Neural progenitor cell (in vitro differentiated cells): ENCODE results near the gene MTMR12. TPM values are rescaled to one million over a fixed set of nuclear protein-coding genes. Genes with fewer than 3 reads are reported as not detected.

ENCODE experiments used
- DNase-seq: peaks from one replicate; pipeline ENCODE4 v3.0.0-alpha.2; 2016; ENCODE audit warnings: low spot score
- H2AFZ ChIP-seq: fragments of 200-600 bp; sonication (generic); replicated peaks from 2 replicates; pipeline ENCODE4 v1.6.1; 2016; ENCODE audit warnings: antibody characterized with exemption
- H3F3A ChIP-seq: fragments of 200-600 bp; sonication (generic); 2 replicates; pipeline ENCODE4 v1.6.1; 2016; ENCODE audit warnings: antibody characterized with exemption, low read depth
- H3K27ac ChIP-seq: fragments of 200-600 bp; sonication (generic); 2 replicates; pipeline ENCODE4 v1.5.1; 2016; ENCODE audit warnings: mild to moderate bottlenecking
- H3K27me3 ChIP-seq: fragments of 200-600 bp; sonication (generic); 2 replicates; pipeline ENCODE4 v1.6.1; 2016; ENCODE audit warnings: mild to moderate bottlenecking, moderate library complexity
- H3K36me3 ChIP-seq: fragments of 200-600 bp; sonication (generic); 2 replicates; pipeline ENCODE4 v1.5.1; 2016
- H3K4me1 ChIP-seq: fragments of 200-600 bp; sonication (generic); 2 replicates; pipeline ENCODE4 v1.6.1; 2016; ENCODE audit warnings: mixed run types
- H3K4me2 ChIP-seq: fragments of 200-600 bp; sonication (generic); 2 replicates; pipeline ENCODE4 v1.6.1; 2016
- H3K4me3 ChIP-seq: fragments of 200-600 bp; sonication (generic); 2 replicates; pipeline ENCODE4 v1.5.1; 2016
- H3K79me2 ChIP-seq: fragments of 200-600 bp; sonication (generic); 2 replicates; pipeline ENCODE4 v1.6.1; 2016; ENCODE audit warnings: low read depth
- H3K9ac ChIP-seq: fragments of 200-600 bp; sonication (generic); 2 replicates; pipeline ENCODE4 v1.6.1; 2016
- H3K9me3 ChIP-seq: fragments of 200-600 bp; sonication (generic); 2 replicates; pipeline ENCODE4 v1.5.1; 2016; ENCODE audit warnings: low read depth
- H4K20me1 ChIP-seq: fragments of 200-600 bp; sonication (generic); 2 replicates; pipeline ENCODE4 v1.6.1; 2016; ENCODE audit warnings: low read depth
- H3K27ac Mint-ChIP-seq: 3 replicates; pipeline ENCODE4 v1.8.0; 2021; ENCODE audit warnings: mixed read lengths
- H3K27me3 Mint-ChIP-seq: 2 replicates; pipeline ENCODE4 v1.8.0; 2022; ENCODE audit warnings: low read depth, mild to moderate bottlenecking, inconsistent platforms, moderate library complexity, mixed read lengths; ENCODE audit not compliant: insufficient read depth
- H3K36me3 Mint-ChIP-seq: 3 replicates; pipeline ENCODE4 v1.8.0; 2021; ENCODE audit warnings: mixed read lengths
- H3K4me1 Mint-ChIP-seq: 3 replicates; pipeline ENCODE4 v1.8.0; 2021; ENCODE audit warnings: mixed read lengths
- H3K4me3 Mint-ChIP-seq: 3 replicates; pipeline ENCODE4 v1.8.0; 2021; ENCODE audit warnings: mild to moderate bottlenecking, moderate library complexity, mixed read lengths
- H3K9me3 Mint-ChIP-seq: 3 replicates; pipeline ENCODE4 v1.8.0; 2020; ENCODE audit warnings: mixed read lengths
- CTCF ChIP-seq: fragments of 200-600 bp; sonication (generic); IDR thresholded peaks from 2 replicates; pipeline ENCODE4 v1.5.1; 2017; ENCODE audit warnings: antibody characterized with exemption, mild to moderate bottlenecking
- EZH2 ChIP-seq: fragments of 200-600 bp; sonication (generic); IDR thresholded peaks from 2 replicates; pipeline ENCODE4 v1.6.1; 2017; ENCODE audit warnings: antibody characterized with exemption, mild to moderate bottlenecking, moderate library complexity
- EZH2phosphoT487 ChIP-seq: fragments of 200-600 bp; sonication (generic); IDR thresholded peaks from 2 replicates; pipeline ENCODE4 v1.6.1; 2017; ENCODE audit warnings: antibody characterized with exemption
- total RNA-seq: library from RNA; depleted of rRNA; stranded (reverse); fragments of >200 nt; gene quantifications from 2 replicates; pipeline ENCODE4 v1.2.3, GENCODE V29; 2015; ENCODE audit warnings: low replicate concordance

MTMR12 gene
- total RNA-seq, 1 donor from 2014 or later, result 22.0 TPM

- Histone ChIP-seq H3K27ac (no peak overlapping the region), H3K4me2 (no peak overlapping the region), H3K27me3 (no peaks in the 10 kb centered on the region), H3K4me1 (peaks cover 20% of the 10 kb centered on the region), H3K79me2 (peaks cover 40% of the 10 kb centered on the region), H3K4me3 (no peak overlapping the region), H3K9ac (no peak overlapping the region), H3F3A (peaks cover 3% of the 10 kb centered on the region), H2AFZ (no peak overlapping the region), H3K9me3 (no peaks in the 10 kb centered on the region), H4K20me1 (peaks cover 5% of the 10 kb centered on the region), H3K36me3 (no peaks in the 10 kb centered on the region)
- TF ChIP-seq EZH2 (no peak), CTCF (no peak), EZH2phosphoT487 (no peak)
- H3K27ac Mint-ChIP-seq, result no peak overlapping the region
- H3K4me3 Mint-ChIP-seq, result no peak overlapping the region
- peaks cover 25% of the 10 kb centered on the region for H3K4me1 Mint-ChIP-seq
- H3K36me3 Mint-ChIP-seq, result peaks cover 22% of the 10 kb centered on the region
- H3K9me3 Mint-ChIP-seq, result peaks cover 5% of the 10 kb centered on the region
- DNase-seq, result no peak
- H3K27me3 Mint-ChIP-seq, result peaks cover 4% of the 10 kb centered on the region
Observed at GRCh38 chr5:32279223-32279622, 33.5 kb downstream of the MTMR12 start.

GRCh38 chr5:32278406-32278805, 34.3 kb downstream of the MTMR12 start:
- Histone ChIP-seq H3K36me3 (no peaks in the 10 kb centered on the region), H2AFZ (no peak overlapping the region), H3K4me1 (peaks cover 20% of the 10 kb centered on the region), H3K9ac (no peak overlapping the region), H3F3A (peaks cover 3% of the 10 kb centered on the region), H3K9me3 (no peaks in the 10 kb centered on the region), H3K27ac (no peak overlapping the region), H3K27me3 (no peaks in the 10 kb centered on the region), H3K79me2 (peaks cover 40% of the 10 kb centered on the region), H4K20me1 (peaks cover 5% of the 10 kb centered on the region), H3K4me2 (no peak overlapping the region), H3K4me3 (no peak overlapping the region)
- H3K9me3 Mint-ChIP-seq, result peaks cover 5% of the 10 kb centered on the region
- H3K27me3 Mint-ChIP-seq, result peaks cover 4% of the 10 kb centered on the region
- no peak for TF ChIP-seq CTCF
- no peak for TF ChIP-seq EZH2phosphoT487
- TF ChIP-seq EZH2, result no peak
- H3K27ac Mint-ChIP-seq, result no peak overlapping the region
- H3K36me3 Mint-ChIP-seq, result peaks cover 28% of the 10 kb centered on the region
- no peak for DNase-seq
- peaks cover 29% of the 10 kb centered on the region for H3K4me1 Mint-ChIP-seq
- no peak overlapping the region for H3K4me3 Mint-ChIP-seq

GRCh38 chr5:32277798-32278197, 34.9 kb downstream of the MTMR12 start:
- no peaks in the 10 kb centered on the region for H3K36me3 ChIP-seq
- Mint-ChIP-seq H3K27me3 (peaks cover 4% of the 10 kb centered on the region), H3K4me3 (no peak overlapping the region), H3K9me3 (peaks cover 5% of the 10 kb centered on the region), H3K4me1 (peaks cover 29% of the 10 kb centered on the region), H3K36me3 (peaks cover 30% of the 10 kb centered on the region), H3K27ac (no peak overlapping the region)
- no peaks in the 10 kb centered on the region for H3K9me3 ChIP-seq
- no peak overlapping the region for H3K9ac ChIP-seq
- no peak overlapping the region for H2AFZ ChIP-seq
- peaks cover 3% of the 10 kb centered on the region for H3F3A ChIP-seq
- H4K20me1 ChIP-seq, result peaks cover 5% of the 10 kb centered on the region
- no peaks in the 10 kb centered on the region for H3K27me3 ChIP-seq
- no peak overlapping the region for H3K27ac ChIP-seq
- no peak for DNase-seq
- TF ChIP-seq EZH2 (no peak), CTCF (no peak), EZH2phosphoT487 (no peak)
- no peak overlapping the region for H3K4me2 ChIP-seq
- H3K79me2 ChIP-seq, result peaks cover 34% of the 10 kb centered on the region
- H3K4me1 ChIP-seq, result peaks cover 20% of the 10 kb centered on the region
- no peak overlapping the region for H3K4me3 ChIP-seq
